Astrocyte of the hippocampus (primary cell): ENCODE results near the gene ZNRF3.
"Not testable (repeated sequence)": the region's sequence is repeated elsewhere in the genome, so short reads cannot be mapped to it uniquely, and the experiment has no call there.

ENCODE experiments used
- DNase-seq: peaks from one replicate; pipeline ENCODE4 v3.0.0; 2011; ENCODE audit warnings: low read depth, low spot score

The ZNRF3 gene

GRCh38 chr22:28931844-28932567, 48.6 kb downstream of the ZNRF3 start:
- DNase-seq, result no peak

DNA sequence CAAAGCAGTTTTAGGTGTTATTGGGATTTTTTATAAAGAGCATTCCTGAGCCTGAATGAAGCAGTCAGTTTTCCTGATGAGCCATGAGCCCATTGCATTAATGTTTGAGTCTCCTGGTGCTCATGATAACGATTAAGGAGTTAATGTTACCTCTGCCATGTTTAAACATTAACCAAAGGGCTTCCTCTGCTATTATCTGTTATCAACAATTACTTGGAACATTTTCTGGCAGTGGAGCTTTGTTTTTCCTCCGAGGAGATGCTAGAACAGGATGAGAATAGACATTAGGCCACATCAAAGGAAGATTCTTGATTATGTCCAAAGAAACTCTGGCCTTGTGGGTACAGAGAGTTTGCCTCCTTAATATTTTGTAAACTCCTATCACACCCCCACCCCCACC, 49.9 kb downstream of the ZNRF3 start:
- no peak for DNase-seq

DNA sequence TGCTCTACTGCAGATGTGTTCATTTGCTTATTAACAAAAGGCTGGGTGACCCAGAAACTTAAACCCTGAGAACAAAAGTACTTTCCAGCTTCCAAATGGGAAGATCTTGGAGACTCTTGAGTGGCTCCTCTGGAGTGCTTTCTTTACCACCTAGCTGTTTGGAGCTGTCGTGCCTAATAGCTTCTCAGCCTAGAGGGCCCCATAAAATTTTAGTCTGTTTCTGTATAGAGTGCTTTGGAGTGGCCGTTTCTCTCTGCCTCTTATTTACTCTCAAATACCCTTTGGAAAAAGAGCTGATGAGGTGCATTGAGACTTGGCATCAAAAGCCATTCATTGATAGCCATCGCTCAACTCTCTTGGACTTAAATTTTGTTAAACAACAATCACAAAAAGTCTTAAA, 50.7 kb downstream of the ZNRF3 start:
- no peak for DNase-seq

- no peak for DNase-seq
Observed at GRCh38 chr22:28935140-28935539, 51.8 kb downstream of the ZNRF3 start.

DNA sequence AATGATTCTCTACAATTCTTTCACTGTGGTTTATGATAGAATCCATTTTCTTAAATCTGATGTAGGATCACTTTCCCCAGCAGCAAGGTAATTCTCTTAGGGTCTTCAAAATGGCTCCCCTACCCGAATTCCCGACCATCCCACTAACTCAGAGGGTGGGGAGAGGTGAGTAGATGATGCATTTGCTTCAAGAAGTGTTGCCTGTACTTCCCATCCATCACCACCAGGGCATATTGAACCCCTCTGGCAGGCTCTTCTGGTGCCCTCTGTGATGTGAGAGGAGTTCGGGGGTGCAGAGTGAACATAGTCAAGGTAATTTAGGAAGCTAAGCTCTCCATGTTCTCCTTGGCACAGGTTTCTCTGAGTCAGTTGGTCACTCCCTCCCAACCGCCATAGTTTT, 52.3 kb downstream of the ZNRF3 start:
- DNase-seq, result no peak

DNA sequence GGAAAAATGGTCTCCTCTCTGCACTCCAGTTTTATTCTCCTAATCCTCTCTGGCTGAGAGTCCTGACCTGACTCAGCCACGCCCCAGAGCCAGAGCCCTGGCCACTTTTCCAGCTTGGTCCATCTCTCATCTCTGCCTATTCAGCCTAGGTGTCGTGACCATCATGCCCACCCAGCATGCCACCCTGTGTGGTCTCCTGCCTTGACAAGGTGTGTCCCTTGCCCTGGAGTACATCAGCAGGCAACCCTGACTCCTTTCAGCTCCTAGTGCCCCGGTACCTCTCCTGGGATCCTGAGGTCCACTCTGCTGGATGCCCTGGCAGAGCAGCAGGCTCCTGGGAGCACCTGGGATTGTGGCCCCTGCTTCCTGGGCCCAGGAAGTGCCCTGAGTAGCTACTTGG, 52.8 kb downstream of the ZNRF3 start:
- no peak for DNase-seq

- no peak for DNase-seq
Observed at GRCh38 chr22:28937206-28938025, 54.0 kb downstream of the ZNRF3 start.

DNA sequence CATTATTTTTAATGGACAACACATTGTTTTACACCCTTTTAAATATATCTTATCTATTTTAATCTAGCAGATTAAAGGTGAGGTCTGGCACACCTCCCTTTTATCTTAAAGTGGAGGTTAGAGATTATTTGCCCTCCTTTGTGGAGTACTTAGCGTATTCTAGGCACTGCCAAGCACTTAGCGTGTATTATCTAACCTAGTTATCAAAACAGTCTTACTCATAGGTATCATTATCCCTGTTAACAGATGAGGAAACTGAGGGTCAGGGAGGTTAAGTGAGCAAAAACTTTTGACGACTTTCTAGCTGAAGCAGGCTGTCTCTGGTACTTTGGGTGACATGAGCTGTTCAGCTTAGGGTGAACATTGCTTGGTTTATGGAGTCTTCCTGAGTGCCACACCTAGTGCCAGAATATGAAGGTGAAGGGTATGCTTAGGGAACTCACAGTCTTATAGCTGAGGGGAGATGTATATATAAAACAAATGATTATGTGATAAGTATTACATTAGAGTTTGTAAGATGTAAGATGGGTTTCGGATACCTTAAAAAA, 55.0 kb downstream of the ZNRF3 start:
- no peak for DNase-seq

GRCh38 chr22:28939394-28939793, 56.0 kb downstream of the ZNRF3 start:
- no peak for DNase-seq

DNA sequence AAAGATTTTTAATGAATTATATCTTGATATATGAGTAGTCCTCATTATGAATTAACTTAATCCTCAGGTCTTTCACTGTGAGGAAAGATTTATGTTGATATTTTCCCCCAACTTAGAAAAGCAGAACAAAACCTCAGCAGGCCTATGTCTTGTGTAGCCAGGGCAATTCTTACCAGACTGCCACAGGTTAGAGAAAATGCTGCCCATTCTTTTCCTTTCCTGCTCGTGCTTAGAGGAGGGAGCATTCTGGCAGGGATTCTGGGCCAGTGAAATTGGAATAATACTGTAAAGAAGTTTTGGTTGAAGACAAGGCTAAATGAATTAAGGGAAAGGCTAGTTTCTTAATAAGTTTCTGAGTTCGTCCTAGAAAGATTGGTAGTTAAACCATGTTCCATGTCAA, 56.6 kb downstream of the ZNRF3 start:
- DNase-seq, result no peak

DNA sequence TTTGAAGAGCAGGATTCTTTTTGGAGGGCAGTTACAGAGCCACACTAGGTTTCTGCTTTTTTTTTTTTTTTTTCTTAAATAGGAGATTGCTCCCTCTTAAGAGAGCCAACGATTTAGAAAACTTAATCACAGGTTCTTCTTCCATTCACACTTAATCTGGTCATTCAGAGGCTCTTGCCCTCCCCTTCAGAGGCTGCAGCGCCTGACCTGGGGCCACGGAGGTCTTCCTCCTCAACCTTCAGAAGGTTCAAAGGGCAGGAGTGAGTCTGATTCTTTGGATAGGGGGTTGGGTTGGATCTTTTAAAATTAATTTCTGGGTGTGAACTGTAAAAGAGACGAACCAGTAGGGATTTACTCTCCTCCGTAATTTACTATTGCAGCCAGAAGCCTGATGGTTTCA, 57.1 kb downstream of the ZNRF3 start:
- DNase-seq, result no peak

DNA sequence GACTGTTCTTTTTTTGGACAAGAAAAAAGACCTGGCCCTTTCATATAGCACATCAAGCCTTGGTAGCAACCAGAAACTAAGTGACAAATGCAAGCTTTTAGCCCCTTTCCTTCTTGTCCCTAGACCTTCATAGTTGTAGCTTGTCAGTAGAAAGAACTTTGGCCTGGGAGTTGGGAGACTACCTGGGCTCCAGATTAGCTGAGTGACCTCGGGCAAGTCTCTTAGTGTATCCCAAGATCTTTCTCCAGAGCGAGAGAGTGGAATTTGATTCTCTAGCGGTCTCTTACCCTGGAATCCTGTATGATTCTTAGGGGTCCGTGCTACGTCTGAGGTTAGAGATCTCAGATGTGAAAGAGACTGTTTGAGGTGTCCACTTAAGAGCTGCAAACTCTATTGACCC, 59.0 kb downstream of the ZNRF3 start:
- DNase-seq, result no peak

DNA sequence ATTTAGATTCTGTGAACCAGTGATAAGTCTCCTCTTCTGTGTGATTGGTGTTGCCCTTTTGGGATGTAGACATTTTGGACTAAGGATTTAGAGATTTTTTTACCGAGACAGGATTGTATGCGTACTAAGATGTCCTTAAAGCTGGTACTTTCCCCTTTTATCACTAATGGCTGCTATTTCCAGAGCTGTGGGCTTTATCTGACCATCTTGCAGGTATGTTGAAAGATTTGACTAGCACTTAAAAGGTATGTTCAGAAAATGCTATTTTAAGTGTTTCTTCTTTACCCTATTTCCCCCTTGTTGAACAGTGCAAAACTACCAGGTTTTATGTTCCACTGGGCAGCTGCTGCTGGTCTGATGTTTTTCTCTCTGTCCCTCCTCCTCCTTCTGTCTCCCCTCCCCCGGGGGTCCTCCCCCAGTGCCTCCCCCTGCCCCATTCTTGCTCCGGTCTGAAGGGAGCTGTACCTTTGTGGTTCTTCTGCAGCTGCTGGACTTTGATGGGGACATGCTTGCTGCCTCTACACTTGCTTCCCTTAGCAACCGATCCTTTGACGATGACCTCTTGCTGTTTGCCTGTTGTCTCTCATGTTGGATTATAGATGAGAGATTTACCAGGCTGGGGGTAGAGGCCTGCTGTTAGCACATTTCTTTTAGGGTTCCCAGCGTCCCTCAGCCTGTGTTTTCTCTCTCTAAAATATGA, 59.6 kb downstream of the ZNRF3 start:
- DNase-seq, result no peak

GRCh38 chr22:28943501-28943879, 60.1 kb downstream of the ZNRF3 start:
- no peak for DNase-seq

GRCh38 chr22:28947125-28947524, 63.8 kb downstream of the ZNRF3 start:
- DNase-seq, result no peak

DNA sequence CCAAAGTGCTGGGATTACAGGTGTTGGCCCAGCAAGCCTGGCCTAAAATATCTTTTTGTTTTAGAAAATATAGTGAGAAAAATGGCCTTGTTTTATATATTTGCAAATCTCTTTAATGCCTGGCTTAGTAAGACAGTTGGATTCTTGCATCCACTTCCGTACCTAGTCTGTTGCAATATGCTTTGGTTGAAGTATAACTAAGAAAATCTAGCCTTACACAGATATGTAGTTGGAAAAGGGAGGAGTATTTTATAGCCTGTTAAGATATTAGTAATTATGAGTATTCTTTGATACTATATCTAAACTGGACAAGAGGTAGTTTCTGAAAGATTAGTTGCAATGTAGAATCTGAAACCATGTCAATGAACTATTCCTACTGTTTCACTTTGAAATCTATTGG, 65.1 kb downstream of the ZNRF3 start:
- DNase-seq, result no peak

DNA sequence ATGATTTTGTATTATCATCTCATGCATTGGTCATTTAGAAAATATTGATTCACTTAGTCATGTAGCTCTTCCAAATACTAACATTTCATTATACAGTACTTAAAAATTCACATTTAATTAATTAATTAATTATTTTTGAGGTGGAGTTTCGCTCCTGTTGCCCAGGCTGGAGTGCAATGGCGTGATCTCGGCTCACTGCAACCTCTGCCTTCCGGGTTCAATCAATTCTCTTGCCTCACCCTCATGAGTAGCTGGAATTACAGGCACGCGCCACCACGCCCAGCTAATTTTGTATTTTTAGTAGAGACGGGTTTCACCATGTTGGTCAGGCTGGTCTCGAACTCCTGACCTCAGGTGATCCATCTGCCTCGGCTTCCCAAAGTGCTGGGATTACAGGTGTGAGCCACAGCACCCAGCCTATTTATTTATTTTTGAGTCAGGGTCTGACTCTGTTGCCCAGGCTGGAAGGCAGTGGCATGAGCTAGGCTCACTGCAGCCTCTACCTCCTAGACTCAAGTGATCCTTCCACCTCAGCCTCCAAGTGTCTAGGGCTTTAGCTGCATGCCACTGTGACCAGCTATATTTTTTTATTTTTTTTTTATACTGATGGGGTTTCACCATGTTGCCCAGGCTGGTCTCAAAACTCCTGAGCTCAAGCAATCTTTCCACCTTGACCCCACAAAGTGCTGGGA, 65.6 kb downstream of the ZNRF3 start:
- DNase-seq, result not testable (repeated sequence)

DNA sequence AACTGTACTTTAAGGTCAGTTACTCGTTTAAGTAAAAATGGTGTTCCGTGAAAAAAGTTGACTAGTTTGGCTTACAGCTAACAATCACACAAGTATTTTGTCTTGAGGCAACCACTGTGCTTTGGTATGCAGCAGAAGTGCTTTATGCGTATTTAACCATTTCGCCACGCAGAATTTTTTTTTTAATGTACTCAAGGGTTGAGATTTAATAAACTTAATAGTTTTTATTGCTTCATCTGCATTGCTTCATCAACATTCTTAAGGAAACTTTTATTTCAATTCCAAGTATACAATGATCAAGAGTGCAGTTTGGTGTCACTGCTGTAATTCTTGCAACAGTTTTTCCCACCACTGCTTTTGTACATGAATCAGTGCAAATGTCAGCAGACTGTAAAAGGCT, 66.4 kb downstream of the ZNRF3 start:
- DNase-seq, result no peak

DNA sequence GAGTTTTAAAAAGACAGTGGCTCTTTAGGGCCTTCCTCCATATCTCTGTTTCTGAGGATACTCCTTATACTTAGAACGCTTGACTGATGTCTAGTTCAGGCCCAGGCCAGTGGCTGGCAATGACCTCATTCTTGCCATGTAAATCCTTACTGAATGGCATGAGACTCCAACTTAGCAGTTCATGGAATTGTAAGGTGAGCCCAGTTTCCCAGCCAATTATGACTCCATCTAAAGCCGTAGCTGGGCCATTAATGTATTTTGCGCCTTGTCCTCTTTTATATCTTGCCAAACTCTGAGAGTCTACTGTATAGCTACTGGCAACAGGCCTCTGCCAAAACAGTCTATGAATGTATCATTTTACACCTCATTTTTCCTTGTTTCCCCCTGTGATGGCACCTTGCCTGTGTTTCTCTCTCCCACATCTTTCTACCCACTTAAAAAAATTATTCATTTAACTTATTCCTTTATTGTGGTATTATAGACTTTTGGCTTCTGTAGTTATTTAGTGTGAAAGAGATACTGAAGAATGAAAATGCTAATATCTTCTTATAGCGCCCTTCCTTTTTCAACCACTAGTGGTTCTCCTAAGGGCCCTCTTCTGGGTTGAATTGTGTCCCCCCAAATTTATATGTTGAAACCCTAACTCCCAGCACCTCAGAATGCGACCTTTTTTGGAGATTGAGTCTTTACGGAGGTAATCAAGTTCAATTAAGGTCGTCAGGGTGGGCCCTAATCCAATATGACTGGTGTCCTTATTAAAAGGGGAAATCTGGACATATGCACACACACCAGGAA, 67.4 kb downstream of the ZNRF3 start:
- peak; percentile 45 for DNase-seq

- no peak for DNase-seq
Observed at GRCh38 chr22:28951530-28951929, 68.2 kb downstream of the ZNRF3 start.

GRCh38 chr22:28951969-28952521, 68.7 kb downstream of the ZNRF3 start:
- peak; percentile 85 for DNase-seq
